Stimulated activated CD8-positive, alpha-beta memory T cell treated with anti-CD3 and anti-CD28 coated beads, Interleukin-2, amount 100 ng/mL, for 1 hour (primary cell): ENCODE measurements around the gene RHEBL1.
"Not testable (repeated sequence)": the region's sequence is repeated elsewhere in the genome, so short reads cannot be mapped to it uniquely, and the experiment has no call there.

ENCODE experiments used
- DNase-seq, 2 donors: peaks; one replicate each; pipeline ENCODE4 v3.0.0-alpha.2; 2020; ENCODE audit warnings: low read depth in 2 of 2

Gene RHEBL1

GRCh38 chr12:49089821-49090773 lies 20.3 kb upstream of the RHEBL1 start:
- no peak for DNase-seq

- DNase-seq, result no peak
Observed at GRCh38 chr12:49088932-49089330, 19.2 kb upstream of the RHEBL1 start.

- peak; percentile 43 to 44 for DNase-seq
Observed at GRCh38 chr12:49088150-49088931, 18.6 kb upstream of the RHEBL1 start.

- no peak for DNase-seq
Observed at GRCh38 chr12:49086116-49086515, 16.3 kb upstream of the RHEBL1 start.

- DNase-seq, result no peak
Observed at GRCh38 chr12:49084438-49084837, 14.7 kb upstream of the RHEBL1 start.

GRCh38 chr12:49079793-49080192 lies 10.0 kb upstream of the RHEBL1 start:
- DNase-seq, result no peak

GRCh38 chr12:49070971-49071370 lies 1.2 kb upstream of the RHEBL1 start:
- no peak for DNase-seq

- no peak for DNase-seq
Observed at GRCh38 chr12:49068879-49069506, 786 bp downstream of the RHEBL1 start.

GRCh38 chr12:49066120-49066519 lies 3.7 kb downstream of the RHEBL1 start:
- no peak for DNase-seq

GRCh38 chr12:49064767-49065152 lies 5.0 kb downstream of the RHEBL1 start:
- DNase-seq, result no peak

- DNase-seq, result not testable (repeated sequence)
Observed at GRCh38 chr12:49061916-49062315, 7.9 kb downstream of the RHEBL1 start.

GRCh38 chr12:49061157-49061650 lies 8.6 kb downstream of the RHEBL1 start:
- DNase-seq, result no peak

- DNase-seq, result peak; percentile 66 to 80
Observed at GRCh38 chr12:49060237-49061156, 9.3 kb downstream of the RHEBL1 start, which contains the start of gene KMT2D. Gene KMT2D, minus strand, starts transcription at chr12:49060794. Its CDS starts 5,470 bp downstream, at chr12:49055324.

- DNase-seq, result no peak
Observed at GRCh38 chr12:49059299-49060171, 10.2 kb downstream of the RHEBL1 start.

- no peak for DNase-seq
Observed at GRCh38 chr12:49059045-49059298, 10.8 kb downstream of the RHEBL1 start.

GRCh38 chr12:49058366-49059044 lies 11.3 kb downstream of the RHEBL1 start:
- no peak for DNase-seq

GRCh38 chr12:49057888-49058287 lies 11.9 kb downstream of the RHEBL1 start:
- DNase-seq, result no peak

- no peak for DNase-seq
Observed at GRCh38 chr12:49055978-49056754, 13.6 kb downstream of the RHEBL1 start.

- no peak for DNase-seq
Observed at GRCh38 chr12:49055092-49055491, 14.7 kb downstream of the RHEBL1 start.
